ENCODE data around the gene NUMA1.

Gene NUMA1

GRCh38 chr11:72122607-72123006, 42.3 kb upstream of the NUMA1 start:
- ChIA-PET POLR2A (interaction anchor here (1.4 kb wide), 1 partner anchor 23 kb away, joined by 4 read pairs; no protein-coding TSS in a partner anchor), CTCF (interaction anchor here (0.5 to 2.3 kb wide), 3 partner anchors 21 to 68 kb away, joined by 3 to 8 read pairs (median 4); no protein-coding TSS in a partner anchor)
- H3K4me3 ChIP-seq (ENCODE audit: control insufficient read depth in 1 of 7, extremely low read depth in 1 of 7, insufficient read depth in 4 of 7, low read depth in 2 of 7, low read length in 6 of 7): no peak overlapping the region
- H3K27me3 ChIP-seq (replicated peaks in 2 of 5; ENCODE audit: control insufficient read depth in 4 of 5, insufficient read depth in 5 of 5, low read length in 4 of 5): no peaks in the 10 kb centered on the region
- peaks cover 0 to 3% (median 0%) of the 10 kb centered on the region in 5 experiments for H3K9me3 ChIP-seq (ENCODE audit: control extremely low read depth in 1 of 5, control insufficient read depth in 4 of 5, insufficient read depth in 2 of 5, low read depth in 1 of 5, low read length in 4 of 5)
- H3K36me3 ChIP-seq (ENCODE audit: control insufficient read depth in 4 of 4, insufficient read depth in 4 of 4, low read length in 3 of 4): no peaks in the 10 kb centered on the region
- H3K4me1 ChIP-seq (ENCODE audit: control extremely low read depth in 1 of 4, control insufficient read depth in 4 of 4, insufficient read depth in 4 of 4, low read length in 3 of 4): peaks cover 0 to 9% (median 1%) of the 10 kb centered on the region in 4 experiments
- DNase-seq: no peak
- no CpG with 5 or more reads among the region's 1 CpG for WGBS (ENCODE audit: insufficient coverage)
- H3K27ac ChIP-seq (ENCODE audit: insufficient read depth in 1 of 2, low read depth in 1 of 2, low read length in 2 of 2, poor library complexity in 1 of 2, severe bottlenecking in 2 of 2): no peak overlapping the region

- CTCF ChIA-PET: interaction anchor here (1.1 kb wide), 1 partner anchor 26 kb away, joined by 3 read pairs; no protein-coding TSS in a partner anchor
- H3K27me3 ChIP-seq (replicated peaks in 2 of 5; ENCODE audit: control insufficient read depth in 4 of 5, insufficient read depth in 5 of 5, low read length in 4 of 5): no peaks in the 10 kb centered on the region
- 100% methylated on average over 2 of the region's 2 CpGs for WGBS (ENCODE audit: insufficient coverage)
- POLR2A ChIA-PET: no interaction called here
- no peak overlapping the region for H3K4me3 ChIP-seq (ENCODE audit: control insufficient read depth in 1 of 7, extremely low read depth in 1 of 7, insufficient read depth in 4 of 7, low read depth in 2 of 7, low read length in 6 of 7)
- no peaks in the 10 kb centered on the region for H3K36me3 ChIP-seq (ENCODE audit: control insufficient read depth in 4 of 4, insufficient read depth in 4 of 4, low read length in 3 of 4)
- H3K27ac ChIP-seq (ENCODE audit: insufficient read depth in 1 of 2, low read depth in 1 of 2, low read length in 2 of 2, poor library complexity in 1 of 2, severe bottlenecking in 2 of 2): no peak overlapping the region
- peaks cover 0 to 9% (median 1%) of the 10 kb centered on the region in 4 experiments for H3K4me1 ChIP-seq (ENCODE audit: control extremely low read depth in 1 of 4, control insufficient read depth in 4 of 4, insufficient read depth in 4 of 4, low read length in 3 of 4)
- no peak for DNase-seq
- H3K9me3 ChIP-seq (ENCODE audit: control extremely low read depth in 1 of 5, control insufficient read depth in 4 of 5, insufficient read depth in 2 of 5, low read depth in 1 of 5, low read length in 4 of 5): peaks cover 0 to 3% (median 0%) of the 10 kb centered on the region in 5 experiments
Observed at GRCh38 chr11:72120930-72121329, 40.6 kb upstream of the NUMA1 start.

GRCh38 chr11:72119198-72119597, 38.9 kb upstream of the NUMA1 start:
- no peak for DNase-seq
- ChIA-PET CTCF (interaction anchor here (1.0 to 1.5 kb wide), 2 partner anchors 15 to 21 kb away, joined by 3 to 4 read pairs; no protein-coding TSS in a partner anchor), POLR2A (no interaction called here)
- Histone ChIP-seq H3K4me1 (ENCODE audit: control extremely low read depth in 1 of 4, control insufficient read depth in 4 of 4, insufficient read depth in 4 of 4, low read length in 3 of 4) (peaks cover 0 to 9% (median 1%) of the 10 kb centered on the region in 4 experiments), H3K9me3 (ENCODE audit: control extremely low read depth in 1 of 5, control insufficient read depth in 4 of 5, insufficient read depth in 2 of 5, low read depth in 1 of 5, low read length in 4 of 5) (peaks cover 0 to 3% (median 0%) of the 10 kb centered on the region in 5 experiments), H3K27ac (ENCODE audit: insufficient read depth in 1 of 2, low read depth in 1 of 2, low read length in 2 of 2, poor library complexity in 1 of 2, severe bottlenecking in 2 of 2) (no peak overlapping the region), H3K4me3 (ENCODE audit: control insufficient read depth in 1 of 7, extremely low read depth in 1 of 7, insufficient read depth in 4 of 7, low read depth in 2 of 7, low read length in 6 of 7) (no peak overlapping the region), H3K36me3 (ENCODE audit: control insufficient read depth in 4 of 4, insufficient read depth in 4 of 4, low read length in 3 of 4) (no peaks in the 10 kb centered on the region), H3K27me3 (replicated peaks in 2 of 5; ENCODE audit: control insufficient read depth in 4 of 5, insufficient read depth in 5 of 5, low read length in 4 of 5) (no peaks in the 10 kb centered on the region)
- 67% methylated on average over 1 of the region's 6 CpGs for WGBS (ENCODE audit: insufficient coverage)

- ChIA-PET POLR2A (no interaction called here), CTCF (interaction anchor here (2.3 kb wide), 1 partner anchor 28 kb away, joined by 7 read pairs; no protein-coding TSS in a partner anchor)
- no peak overlapping the region for H3K4me3 ChIP-seq (ENCODE audit: control insufficient read depth in 1 of 7, extremely low read depth in 1 of 7, insufficient read depth in 4 of 7, low read depth in 2 of 7, low read length in 6 of 7)
- no peaks in the 10 kb centered on the region for H3K9me3 ChIP-seq (ENCODE audit: control extremely low read depth in 1 of 5, control insufficient read depth in 4 of 5, insufficient read depth in 2 of 5, low read depth in 1 of 5, low read length in 4 of 5)
- no peak for DNase-seq
- H3K36me3 ChIP-seq (ENCODE audit: control insufficient read depth in 4 of 4, insufficient read depth in 4 of 4, low read length in 3 of 4): no peaks in the 10 kb centered on the region
- peaks cover 13 to 25% (median 15%) of the 10 kb centered on the region in 4 experiments for H3K4me1 ChIP-seq (ENCODE audit: control extremely low read depth in 1 of 4, control insufficient read depth in 4 of 4, insufficient read depth in 4 of 4, low read length in 3 of 4)
- H3K27me3 ChIP-seq (replicated peaks in 2 of 5; ENCODE audit: control insufficient read depth in 4 of 5, insufficient read depth in 5 of 5, low read length in 4 of 5): no peaks in the 10 kb centered on the region
- no peak overlapping the region for H3K27ac ChIP-seq (ENCODE audit: insufficient read depth in 1 of 2, low read depth in 1 of 2, low read length in 2 of 2, poor library complexity in 1 of 2, severe bottlenecking in 2 of 2)
- WGBS (ENCODE audit: insufficient coverage): 100% methylated on average over 6 of the region's 6 CpGs
Observed at GRCh38 chr11:72116019-72116755, 35.8 kb upstream of the NUMA1 start.

GRCh38 chr11:72114570-72114969, 34.2 kb upstream of the NUMA1 start:
- DNase-seq: no peak
- ChIA-PET POLR2A (no interaction called here), CTCF (interaction anchor here (2.3 kb wide), 1 partner anchor 30 kb away, joined by 7 read pairs; no protein-coding TSS in a partner anchor)
- Histone ChIP-seq H3K4me3 (ENCODE audit: control insufficient read depth in 1 of 7, extremely low read depth in 1 of 7, insufficient read depth in 4 of 7, low read depth in 2 of 7, low read length in 6 of 7) (no peak overlapping the region), H3K36me3 (ENCODE audit: control insufficient read depth in 4 of 4, insufficient read depth in 4 of 4, low read length in 3 of 4) (peaks cover 0 to 7% (median 1%) of the 10 kb centered on the region in 4 experiments), H3K9me3 (ENCODE audit: control extremely low read depth in 1 of 5, control insufficient read depth in 4 of 5, insufficient read depth in 2 of 5, low read depth in 1 of 5, low read length in 4 of 5) (no peaks in the 10 kb centered on the region), H3K4me1 (ENCODE audit: control extremely low read depth in 1 of 4, control insufficient read depth in 4 of 4, insufficient read depth in 4 of 4, low read length in 3 of 4) (peaks cover 13 to 27% (median 17%) of the 10 kb centered on the region in 4 experiments), H3K27me3 (replicated peaks in 2 of 5; ENCODE audit: control insufficient read depth in 4 of 5, insufficient read depth in 5 of 5, low read length in 4 of 5) (no peaks in the 10 kb centered on the region), H3K27ac (ENCODE audit: insufficient read depth in 1 of 2, low read depth in 1 of 2, low read length in 2 of 2, poor library complexity in 1 of 2, severe bottlenecking in 2 of 2) (no peak overlapping the region)
- 100% methylated on average over 1 of the region's 1 CpG for WGBS (ENCODE audit: insufficient coverage)

GRCh38 chr11:72112978-72113808, 32.9 kb upstream of the NUMA1 start:
- WGBS (ENCODE audit: insufficient coverage): 57% methylated on average over 7 of the region's 9 CpGs
- peak overlapping the region; percentile 97 to 99 for H3K27ac ChIP-seq (ENCODE audit: insufficient read depth in 1 of 2, low read depth in 1 of 2, low read length in 2 of 2, poor library complexity in 1 of 2, severe bottlenecking in 2 of 2)
- H3K9me3 ChIP-seq (ENCODE audit: control extremely low read depth in 1 of 5, control insufficient read depth in 4 of 5, insufficient read depth in 2 of 5, low read depth in 1 of 5, low read length in 4 of 5): no peaks in the 10 kb centered on the region
- peaks cover 13 to 18% (median 16%) of the 10 kb centered on the region in 4 experiments for H3K4me1 ChIP-seq (ENCODE audit: control extremely low read depth in 1 of 4, control insufficient read depth in 4 of 4, insufficient read depth in 4 of 4, low read length in 3 of 4)
- CTCF ChIA-PET: interaction anchor here (1.1 to 3.2 kb wide), 7 partner anchors 12 to 84 kb away, joined by 3 to 13 read pairs (median 4); no protein-coding TSS in a partner anchor
- H3K4me3 ChIP-seq (ENCODE audit: control insufficient read depth in 1 of 7, extremely low read depth in 1 of 7, insufficient read depth in 4 of 7, low read depth in 2 of 7, low read length in 6 of 7): peak overlapping the region; percentile 64 to 92 (median 78)
- no peak for DNase-seq
- H3K27me3 ChIP-seq (replicated peaks in 2 of 5; ENCODE audit: control insufficient read depth in 4 of 5, insufficient read depth in 5 of 5, low read length in 4 of 5): no peaks in the 10 kb centered on the region
- peaks cover 0 to 18% (median 6%) of the 10 kb centered on the region in 4 experiments for H3K36me3 ChIP-seq (ENCODE audit: control insufficient read depth in 4 of 4, insufficient read depth in 4 of 4, low read length in 3 of 4)
- POLR2A ChIA-PET: interaction anchor here (0.6 to 1.9 kb wide), 2 partner anchors 12 to 14 kb away, joined by 3 to 14 read pairs; no protein-coding TSS in a partner anchor
